Uterus (tissue), 4 donors: ENCODE data around the gene IPO11. TPM values are rescaled to one million over a fixed set of nuclear protein-coding genes. Genes with fewer than 3 reads are reported as not detected.

ENCODE experiments used
- DNase-seq, 2 donors: peaks; one replicate each; pipeline ENCODE4 v3.0.0-alpha.2; 2019 to 2020
- H3K27ac ChIP-seq, 2 donors: fragments of 200-600 bp; sonication (generic); 1 replicate in 1 of 2; 2 replicates in 1 of 2; pipeline ENCODE4 v1.5.1; 2016 to 2018
- H3K27me3 ChIP-seq, 2 donors: fragments of 200-600 bp; sonication (generic); one replicate each; pipeline ENCODE4 v1.5.1; 2018 to 2019; ENCODE audit warnings: control low read depth in 1 of 2
- H3K36me3 ChIP-seq, 2 donors: fragments of 200-600 bp; sonication (generic); one replicate each; pipeline ENCODE4 v1.5.1; 2019; ENCODE audit warnings: control low read depth in 1 of 2
- H3K4me1 ChIP-seq, 2 donors: fragments of 200-600 bp; sonication (generic); one replicate each; pipeline ENCODE4 v1.5.1; 2018 to 2019; ENCODE audit warnings: control low read depth in 1 of 2
- H3K4me3 ChIP-seq, 2 donors: fragments of 200-600 bp; sonication (generic); 1 replicate in 1 of 2; 2 replicates in 1 of 2; pipeline ENCODE4 v1.5.1; 2018 to 2019; ENCODE audit warnings: mild to moderate bottlenecking in 1 of 2
- H3K9me3 ChIP-seq, 2 donors: fragments of 200-600 bp; sonication (generic); one replicate each; pipeline ENCODE4 v1.5.1; 2019; ENCODE audit warnings: control low read depth in 1 of 2
- POLR2A ChIP-seq, 2 donors: fragments of 450-650 bp; IDR thresholded peaks; one replicate each; pipeline ENCODE4 v1.6.1; 2016; ENCODE audit warnings: antibody characterized with exemption in 2 of 2, mild to moderate bottlenecking in 1 of 2, moderate library complexity in 1 of 2
- intact Hi-C: fragments of 100-400 bp; cut with DNase I; formaldehyde crosslinking; loops from one replicate; pipeline ENCODE4 v1.15.1; 2023; ENCODE audit warnings: low total_unique reads
- total RNA-seq, 4 donors: library from RNA; depleted of rRNA in 3 of 4; stranded (reverse); fragments of >200 nt in 3 of 4; gene quantifications; one replicate each; pipeline versions ENCODE4 v1.1.0 to v1.2.4, GENCODE V29; 2014 to 2023
- TF ChIP-seq, protein P1 (sequence below), 4 experiments: fragments of 200-600 bp in 2 of 4; fragments of 450-650 bp in 2 of 4; sonication (generic) in 2 of 4; IDR thresholded peaks; one replicate each; pipeline ENCODE4 v1.5.1; 2016 to 2019; ENCODE audit warnings: antibody characterized with exemption in 4 of 4, mild to moderate bottlenecking in 2 of 4, moderate library complexity in 1 of 4
- donor health status: DM: yes; HTN: yes; CAD: no.

The IPO11 gene
- total RNA-seq, 4 donors from 2014 or later: 20.0 to 62.0 (median 45.3) TPM

DNA sequence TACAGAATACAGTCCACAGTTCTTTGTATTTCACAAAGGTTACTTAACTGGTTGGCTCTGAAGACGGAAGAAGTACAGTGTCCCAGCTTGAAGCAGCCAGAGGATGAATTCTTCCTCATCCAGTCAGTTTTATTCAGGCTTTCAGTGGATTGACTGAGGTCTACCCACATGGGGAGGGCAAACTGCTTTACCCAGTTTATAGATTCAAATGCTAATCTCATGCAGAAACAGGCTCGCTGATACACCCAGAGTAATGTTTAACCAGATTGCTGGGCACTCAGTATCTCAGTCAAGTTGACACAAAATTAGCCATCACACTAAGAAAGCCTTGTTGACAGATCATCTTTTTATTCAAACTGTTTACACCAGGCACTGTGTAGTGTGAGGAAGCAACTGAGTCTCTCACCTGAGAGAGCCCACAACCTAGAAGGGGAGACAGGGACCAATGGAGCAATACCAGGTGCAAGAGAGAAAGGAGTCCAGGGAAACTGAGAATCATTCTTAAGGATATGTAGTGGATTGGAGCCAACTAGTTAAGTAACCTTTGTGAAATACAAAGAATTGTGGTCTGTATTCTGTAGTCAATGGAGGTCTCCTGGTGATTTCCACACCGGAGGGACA, 181.9 kb downstream of the IPO11 start:
- Histone ChIP-seq H3K4me3 (no peak overlapping the region), H3K27ac (no peak overlapping the region), H3K36me3 (no peaks in the 10 kb centered on the region), H3K9me3 (no peaks in the 10 kb centered on the region), H3K27me3 (no peaks in the 10 kb centered on the region), H3K4me1 (no peaks in the 10 kb centered on the region)
- TF ChIP-seq, protein P1, sequence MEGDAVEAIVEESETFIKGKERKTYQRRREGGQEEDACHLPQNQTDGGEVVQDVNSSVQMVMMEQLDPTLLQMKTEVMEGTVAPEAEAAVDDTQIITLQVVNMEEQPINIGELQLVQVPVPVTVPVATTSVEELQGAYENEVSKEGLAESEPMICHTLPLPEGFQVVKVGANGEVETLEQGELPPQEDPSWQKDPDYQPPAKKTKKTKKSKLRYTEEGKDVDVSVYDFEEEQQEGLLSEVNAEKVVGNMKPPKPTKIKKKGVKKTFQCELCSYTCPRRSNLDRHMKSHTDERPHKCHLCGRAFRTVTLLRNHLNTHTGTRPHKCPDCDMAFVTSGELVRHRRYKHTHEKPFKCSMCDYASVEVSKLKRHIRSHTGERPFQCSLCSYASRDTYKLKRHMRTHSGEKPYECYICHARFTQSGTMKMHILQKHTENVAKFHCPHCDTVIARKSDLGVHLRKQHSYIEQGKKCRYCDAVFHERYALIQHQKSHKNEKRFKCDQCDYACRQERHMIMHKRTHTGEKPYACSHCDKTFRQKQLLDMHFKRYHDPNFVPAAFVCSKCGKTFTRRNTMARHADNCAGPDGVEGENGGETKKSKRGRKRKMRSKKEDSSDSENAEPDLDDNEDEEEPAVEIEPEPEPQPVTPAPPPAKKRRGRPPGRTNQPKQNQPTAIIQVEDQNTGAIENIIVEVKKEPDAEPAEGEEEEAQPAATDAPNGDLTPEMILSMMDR (IDR thresholded peaks at IDR 0.05): no peak
- TF ChIP-seq POLR2A (IDR thresholded peaks at IDR 0.05): no peak
- intact Hi-C loops: no loop called here
- no peak for DNase-seq

DNA sequence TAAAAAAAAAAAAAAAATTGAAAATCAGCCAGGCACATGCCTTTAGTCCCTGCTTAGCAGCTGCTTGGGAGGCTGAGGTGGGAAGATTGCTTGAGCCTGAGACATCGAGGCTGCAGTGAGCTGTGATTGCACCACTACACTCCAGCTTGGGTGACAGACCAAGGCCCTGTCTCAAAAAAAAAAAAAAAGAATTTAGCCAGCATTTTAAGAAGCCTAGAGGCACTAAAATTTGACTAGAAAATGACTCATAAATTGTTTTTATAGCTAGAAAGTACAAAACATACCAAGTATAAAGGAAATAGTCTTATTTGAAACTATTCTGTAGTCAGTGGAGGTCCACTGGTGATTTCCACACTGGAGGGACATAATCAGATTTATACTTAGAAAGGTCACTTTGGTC, 183.5 kb downstream of the IPO11 start:
- Histone ChIP-seq H3K36me3 (no peaks in the 10 kb centered on the region), H3K27ac (no peak overlapping the region), H3K9me3 (no peaks in the 10 kb centered on the region), H3K4me3 (no peak overlapping the region), H3K4me1 (no peaks in the 10 kb centered on the region), H3K27me3 (no peaks in the 10 kb centered on the region)
- no peak for DNase-seq
- TF ChIP-seq, protein P1 (IDR thresholded peaks at IDR 0.05): no peak
- TF ChIP-seq POLR2A (IDR thresholded peaks at IDR 0.05): no peak
- intact Hi-C loops: no loop called here

DNA sequence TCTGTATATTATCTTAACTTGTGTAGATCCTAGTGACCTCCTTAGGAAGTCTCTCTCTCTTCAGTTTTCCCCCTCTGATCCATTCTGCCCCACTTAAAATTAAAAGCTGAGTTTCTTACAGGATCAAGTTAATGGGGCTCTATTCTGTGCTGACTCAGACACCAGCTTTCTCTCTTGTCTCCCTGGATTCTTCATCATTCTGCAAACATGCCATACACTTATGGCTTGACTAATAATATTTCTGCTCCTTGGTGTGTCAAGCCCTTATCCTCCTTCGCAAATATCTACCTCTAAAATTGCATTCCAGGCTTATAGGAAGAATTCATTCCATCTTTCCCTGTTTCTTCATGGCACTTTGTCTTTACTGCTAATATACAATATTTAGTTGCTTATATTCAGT, 184.1 kb downstream of the IPO11 start:
- no peaks in the 10 kb centered on the region for H3K27me3 ChIP-seq
- no peaks in the 10 kb centered on the region for H3K4me1 ChIP-seq
- H3K4me3 ChIP-seq: no peak overlapping the region
- DNase-seq: no peak
- TF ChIP-seq, protein P1 (IDR thresholded peaks at IDR 0.05): no peak
- no peak for TF ChIP-seq POLR2A (IDR thresholded peaks at IDR 0.05)
- no peaks in the 10 kb centered on the region for H3K9me3 ChIP-seq
- H3K27ac ChIP-seq: no peak overlapping the region
- intact Hi-C loops: no loop called here
- H3K36me3 ChIP-seq: no peaks in the 10 kb centered on the region

DNA sequence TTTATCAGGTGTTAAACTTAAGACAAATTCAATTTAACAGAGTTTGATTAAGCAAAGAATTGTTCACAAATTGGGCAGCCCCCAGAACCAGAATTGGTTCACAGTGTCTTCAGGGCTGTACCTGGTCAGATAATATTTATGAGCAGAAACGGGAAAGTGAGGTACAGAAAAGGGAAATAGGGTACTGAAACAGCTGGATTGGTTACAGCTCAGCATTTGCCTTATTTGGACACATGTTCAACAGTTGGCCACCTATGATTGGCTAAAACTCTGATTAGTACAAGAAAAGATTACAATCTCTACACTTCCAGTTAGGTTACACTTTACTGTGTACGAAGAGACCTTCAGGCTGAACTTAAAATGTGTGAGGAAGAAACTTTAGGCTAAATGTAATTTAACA, 184.8 kb downstream of the IPO11 start:
- TF ChIP-seq POLR2A (IDR thresholded peaks at IDR 0.05): no peak
- TF ChIP-seq, protein P1 (IDR thresholded peaks at IDR 0.05): no peak
- H3K4me1 ChIP-seq: no peaks in the 10 kb centered on the region
- no peaks in the 10 kb centered on the region for H3K9me3 ChIP-seq
- H3K36me3 ChIP-seq: no peaks in the 10 kb centered on the region
- no peak overlapping the region for H3K4me3 ChIP-seq
- intact Hi-C loops: no loop called here
- no peak for DNase-seq
- no peaks in the 10 kb centered on the region for H3K27me3 ChIP-seq
- no peak overlapping the region for H3K27ac ChIP-seq

DNA sequence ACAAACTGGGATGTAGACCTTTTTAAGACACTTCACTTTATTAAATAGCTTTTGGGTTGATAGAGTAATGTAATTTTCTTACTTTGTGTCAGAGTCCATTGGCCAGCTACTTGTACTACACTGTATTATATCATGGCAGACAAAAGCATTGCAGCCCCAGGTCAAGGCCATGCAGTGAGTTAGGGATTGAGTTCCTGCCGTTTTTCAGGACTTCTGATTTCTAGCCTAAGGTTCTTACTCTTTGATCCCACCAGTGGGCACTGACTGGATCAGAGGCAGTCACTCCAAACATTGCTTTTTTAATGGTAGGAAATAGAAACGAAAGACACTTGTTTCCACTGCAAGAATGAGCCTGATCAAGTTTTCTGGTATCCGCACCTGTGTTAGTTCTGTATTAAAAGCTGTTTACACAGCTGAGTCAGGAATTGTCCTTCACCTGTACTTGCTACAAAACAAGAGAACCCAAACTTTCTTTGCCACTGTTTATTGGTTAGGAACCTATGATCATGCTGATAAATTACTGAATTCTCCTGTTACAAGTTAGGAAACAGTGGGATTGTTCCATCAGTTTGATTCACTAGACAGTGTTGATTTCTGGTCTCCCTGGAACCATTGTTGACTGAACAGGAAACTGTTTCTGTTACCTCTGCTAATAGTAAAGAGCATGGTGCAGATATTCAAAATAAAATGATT, 188.1 kb downstream of the IPO11 start:
- no peak overlapping the region for H3K27ac ChIP-seq
- H3K4me3 ChIP-seq: no peak overlapping the region
- no peak for TF ChIP-seq POLR2A (IDR thresholded peaks at IDR 0.05)
- TF ChIP-seq, protein P1 (IDR thresholded peaks at IDR 0.05): no peak
- intact Hi-C loops: no loop called here
- no peaks in the 10 kb centered on the region for H3K9me3 ChIP-seq
- no peaks in the 10 kb centered on the region for H3K4me1 ChIP-seq
- no peaks in the 10 kb centered on the region for H3K36me3 ChIP-seq
- DNase-seq: no peak
- H3K27me3 ChIP-seq: no peaks in the 10 kb centered on the region
